GM18511 (cell line): ENCODE results near the gene HACD3.
A peak's percentile ranks its signal among the peaks of the same experiment; 100 is the strongest.

Source experiments
- ATAC-seq: cut with Tn5 transposase; IDR thresholded peaks from one replicate; pipeline ENCODE4 v1.9.1; 2021; ENCODE audit warnings: mild to moderate bottlenecking, moderate library complexity; ENCODE audit not compliant: unreplicated experiment

Gene HACD3, protein sequence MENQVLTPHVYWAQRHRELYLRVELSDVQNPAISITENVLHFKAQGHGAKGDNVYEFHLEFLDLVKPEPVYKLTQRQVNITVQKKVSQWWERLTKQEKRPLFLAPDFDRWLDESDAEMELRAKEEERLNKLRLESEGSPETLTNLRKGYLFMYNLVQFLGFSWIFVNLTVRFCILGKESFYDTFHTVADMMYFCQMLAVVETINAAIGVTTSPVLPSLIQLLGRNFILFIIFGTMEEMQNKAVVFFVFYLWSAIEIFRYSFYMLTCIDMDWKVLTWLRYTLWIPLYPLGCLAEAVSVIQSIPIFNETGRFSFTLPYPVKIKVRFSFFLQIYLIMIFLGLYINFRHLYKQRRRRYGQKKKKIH

DNA sequence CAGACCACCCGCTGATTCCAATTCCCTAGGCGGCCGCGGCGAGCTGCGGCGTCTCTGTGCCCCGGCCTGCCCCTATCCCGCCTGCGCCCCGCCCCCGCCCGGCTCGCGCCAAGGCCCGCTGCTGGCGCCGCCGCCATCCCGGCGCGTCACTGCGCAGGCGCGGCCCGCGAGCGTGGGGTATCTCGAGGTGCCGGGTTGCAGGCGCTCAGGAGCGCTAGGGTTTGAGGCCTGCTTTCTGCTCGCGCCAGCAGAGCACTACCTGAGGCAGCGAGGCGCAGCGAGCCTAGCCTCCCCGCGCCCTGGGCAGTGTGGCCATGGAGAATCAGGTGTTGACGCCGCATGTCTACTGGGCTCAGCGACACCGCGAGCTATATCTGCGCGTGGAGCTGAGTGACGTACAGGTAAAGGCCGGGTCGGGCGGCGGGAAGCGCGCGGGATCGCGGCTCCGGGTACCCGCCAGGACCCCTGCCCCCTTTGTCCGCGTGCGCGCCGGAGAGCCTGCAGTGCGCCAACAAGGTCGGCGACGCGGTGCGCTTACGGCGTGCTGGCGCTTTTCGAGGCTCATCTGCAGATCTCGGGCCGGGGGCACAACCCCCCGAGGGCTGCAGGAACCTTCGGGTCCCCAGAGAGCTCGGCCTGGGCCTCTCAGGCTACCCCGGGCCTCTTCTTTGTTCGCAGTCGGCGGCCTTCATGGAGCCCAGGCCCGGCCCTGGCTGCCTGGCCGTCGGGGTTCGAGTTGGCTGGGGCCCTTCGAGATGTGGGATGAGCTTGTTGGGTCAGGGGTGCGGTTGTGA lies at the start of gene HACD3:
HACD3 (plus strand) TSS at position 146 of the 794 bp plus-strand sequence; CDS start at position 315, 169 bp downstream.
- ATAC-seq, result peak; percentile 78

DNA sequence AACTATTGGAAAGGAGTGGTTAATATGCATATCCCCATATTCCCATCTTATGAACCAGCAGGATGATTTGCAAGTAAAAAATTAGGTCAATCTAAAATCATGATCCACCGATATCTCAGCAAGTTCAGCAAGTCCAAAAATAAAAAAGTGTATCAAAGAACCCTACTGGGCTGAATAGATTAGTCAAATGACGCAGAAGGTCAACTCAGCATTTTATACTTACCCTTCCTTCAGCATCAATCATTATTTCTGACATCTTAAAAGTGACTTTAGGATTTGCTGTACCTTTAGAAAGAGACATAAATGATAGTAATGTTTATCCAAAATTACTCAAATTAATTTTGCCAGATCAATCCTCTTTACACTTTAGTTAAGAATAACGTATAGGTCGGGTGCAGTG lies 45.4 kb upstream of the HACD3 start:
- ATAC-seq, result no peak

DNA sequence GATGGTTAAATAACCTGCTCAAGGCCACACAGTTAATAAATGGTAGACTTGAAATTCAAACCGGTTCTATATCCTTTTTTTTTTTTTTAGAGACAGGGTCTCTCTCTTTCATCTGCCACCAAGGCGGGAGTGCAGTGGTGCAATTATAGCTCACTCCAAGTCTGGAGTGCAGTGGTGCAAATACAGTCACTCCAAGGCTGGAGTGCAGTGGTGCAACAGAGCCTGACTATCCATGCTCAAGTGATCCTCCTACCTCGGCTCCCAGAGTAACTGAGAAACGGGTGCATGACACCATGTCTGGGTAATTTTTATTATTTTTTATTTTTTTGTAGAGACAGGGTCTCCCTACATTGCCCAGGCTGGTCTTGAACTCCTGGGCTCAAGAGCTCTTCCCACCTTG lies 36.2 kb upstream of the HACD3 start:
- ATAC-seq, result no peak

DNA sequence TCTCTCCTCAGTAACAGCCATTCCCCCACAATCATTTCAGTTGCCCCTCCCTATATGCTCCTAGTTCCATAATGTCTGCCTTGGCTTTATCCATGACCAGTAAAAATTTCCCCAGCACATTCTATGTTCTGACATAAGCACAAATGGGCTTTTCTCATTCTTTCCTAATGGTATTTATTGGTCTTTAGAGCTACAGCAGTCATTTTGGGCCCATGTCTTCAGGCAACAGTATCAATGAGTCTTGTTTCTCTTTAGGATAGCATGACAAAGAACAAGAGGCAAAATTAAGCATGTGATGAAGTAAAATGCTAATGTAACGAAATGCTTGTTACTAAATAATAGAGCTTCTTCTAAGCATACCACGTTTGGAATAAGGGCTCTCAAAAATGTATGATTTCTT lies 20.9 kb upstream of the HACD3 start:
- no peak for ATAC-seq

DNA sequence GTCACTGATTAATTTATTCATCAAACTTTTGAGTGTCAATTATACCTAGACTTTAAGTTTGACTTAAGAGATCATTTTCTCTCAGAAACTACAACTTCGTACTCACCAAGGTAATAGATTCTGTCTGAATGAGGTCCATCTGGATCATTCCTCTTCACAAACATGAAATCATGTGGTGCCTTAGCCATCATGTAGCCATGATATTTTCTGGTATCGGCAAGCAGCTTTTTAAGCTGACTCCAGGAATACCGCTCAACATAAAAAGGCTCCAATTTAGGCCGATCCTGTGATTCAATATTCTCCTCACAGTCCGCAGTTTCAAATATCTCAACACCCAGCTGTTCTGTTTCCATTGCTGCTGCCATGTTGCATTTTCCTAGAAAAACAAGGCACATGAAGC lies 18.1 kb upstream of the HACD3 start:
- ATAC-seq, result no peak

DNA sequence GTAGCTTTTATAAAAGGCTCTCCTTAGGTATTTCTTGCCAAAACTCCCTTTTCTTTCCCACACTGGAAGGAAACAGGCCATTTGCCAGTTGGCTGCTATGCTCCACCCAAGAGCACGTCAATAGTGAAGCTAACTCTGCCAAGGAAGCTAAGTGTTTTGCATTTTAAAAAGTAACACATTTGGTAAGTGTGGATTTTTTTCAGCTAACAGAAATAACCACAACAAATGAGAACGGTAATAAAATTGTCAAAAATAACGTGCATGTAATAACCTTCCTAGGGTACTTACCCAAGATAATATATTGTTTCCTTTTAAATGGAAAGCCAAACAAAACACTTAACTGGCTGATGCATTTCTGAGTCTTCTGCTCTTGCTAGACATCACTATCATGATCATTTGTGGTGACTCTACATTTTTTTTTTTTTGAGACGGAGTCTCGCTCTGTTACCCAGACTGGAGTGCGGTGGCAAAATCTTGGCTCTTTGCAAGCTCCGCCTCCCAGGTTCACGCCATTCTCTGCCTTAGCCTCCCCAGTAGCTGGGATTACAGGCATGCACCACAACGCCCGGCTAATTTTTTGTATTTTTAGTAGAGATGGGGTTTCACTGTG lies 17.4 kb upstream of the HACD3 start:
- no peak for ATAC-seq

DNA sequence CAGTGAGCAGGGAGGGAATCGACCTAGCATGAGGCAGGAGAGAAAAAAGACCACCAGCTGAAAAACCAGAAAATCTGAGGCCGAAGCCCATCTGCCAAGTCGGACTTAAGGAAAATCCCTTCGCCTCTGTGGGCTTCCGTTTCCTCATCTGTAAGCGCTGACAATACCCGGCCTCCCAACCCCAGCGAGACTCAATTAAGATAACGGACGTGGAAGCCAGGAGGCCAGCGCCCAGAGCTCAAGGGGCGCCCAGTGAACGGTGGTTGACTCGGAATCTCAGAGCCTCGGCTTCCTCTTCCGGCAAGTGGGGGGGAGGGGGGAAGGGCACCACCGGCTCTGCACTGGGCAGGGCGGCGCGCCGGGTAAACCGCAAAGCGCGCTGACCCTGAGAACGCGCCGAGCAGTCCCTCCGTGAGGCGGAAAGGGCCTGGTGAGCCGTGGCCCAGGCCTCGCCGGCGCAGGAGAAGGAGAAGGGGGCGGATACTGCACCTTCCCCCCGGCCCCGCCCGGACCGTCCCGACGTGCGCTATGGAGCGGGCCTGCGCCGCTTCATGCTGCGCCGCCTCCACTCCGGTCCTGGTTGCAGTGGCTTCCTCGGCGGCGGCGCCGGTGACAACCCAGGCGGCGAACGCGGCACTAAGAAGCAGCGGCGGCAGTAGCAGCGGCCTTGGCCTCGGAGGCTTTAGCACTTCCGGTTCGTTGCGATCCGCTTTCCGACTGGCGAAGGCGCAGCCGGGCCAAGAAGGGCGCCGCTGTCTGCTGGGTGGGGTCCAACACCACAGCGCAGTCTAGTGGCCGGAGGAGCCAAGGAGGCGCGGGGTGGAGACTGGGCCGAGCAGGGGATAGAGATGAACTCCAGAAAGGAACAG lies 13.0 kb upstream of the HACD3 start, which contains the start of gene DPP8:
DPP8 (minus strand) TSS at position 693 of the 869 bp plus-strand sequence. CDS start 5,136 bp downstream, outside the sequence.
- ATAC-seq, result peak; percentile 98

DNA sequence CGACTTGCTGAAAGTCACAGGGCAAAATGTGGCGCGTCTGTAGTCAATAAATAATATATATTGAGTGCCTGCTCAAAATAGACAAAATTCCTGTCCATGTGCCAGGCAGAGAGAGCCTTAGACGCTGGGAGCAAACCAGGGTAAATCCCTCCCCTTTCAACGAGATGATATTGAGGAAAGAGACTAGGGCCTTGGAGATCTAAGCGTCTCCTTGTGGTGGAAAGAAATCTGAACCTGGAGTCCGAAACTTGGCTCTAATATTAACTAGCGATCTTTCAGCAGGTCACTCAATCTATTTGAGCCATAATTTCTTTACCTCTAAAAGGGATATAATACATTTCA lies 12.4 kb upstream of the HACD3 start:
- ATAC-seq, result no peak

DNA sequence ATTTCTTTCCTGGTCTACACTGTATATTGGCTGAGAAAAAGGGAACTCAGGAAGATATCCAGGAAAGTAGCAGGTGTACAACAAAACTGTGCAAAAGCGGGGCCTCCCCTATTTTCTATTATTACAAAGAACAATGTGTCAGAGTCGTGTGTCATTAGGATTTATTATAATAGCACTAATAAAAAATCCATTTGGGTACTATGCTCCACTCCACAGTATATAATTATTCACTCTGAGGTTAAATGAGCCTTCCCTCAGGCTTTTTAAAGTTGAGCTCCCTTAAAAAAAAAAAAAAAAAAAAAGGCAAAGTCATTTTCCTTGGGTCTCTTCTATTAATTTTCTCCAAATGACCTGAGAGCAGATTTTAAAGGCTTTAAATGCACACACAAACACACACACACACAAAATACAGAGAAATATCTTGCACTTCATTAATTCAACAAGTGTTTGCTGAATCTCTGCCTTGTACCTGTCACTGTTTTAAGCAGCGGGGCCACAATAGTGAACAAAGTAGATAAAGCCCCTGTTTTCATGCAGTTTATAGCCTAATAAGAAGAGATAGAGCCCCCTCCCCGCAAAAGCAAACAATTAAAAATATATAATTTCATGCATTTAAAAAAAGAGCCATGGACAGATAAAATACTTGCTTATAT lies 11.5 kb upstream of the HACD3 start:
- ATAC-seq, result no peak

DNA sequence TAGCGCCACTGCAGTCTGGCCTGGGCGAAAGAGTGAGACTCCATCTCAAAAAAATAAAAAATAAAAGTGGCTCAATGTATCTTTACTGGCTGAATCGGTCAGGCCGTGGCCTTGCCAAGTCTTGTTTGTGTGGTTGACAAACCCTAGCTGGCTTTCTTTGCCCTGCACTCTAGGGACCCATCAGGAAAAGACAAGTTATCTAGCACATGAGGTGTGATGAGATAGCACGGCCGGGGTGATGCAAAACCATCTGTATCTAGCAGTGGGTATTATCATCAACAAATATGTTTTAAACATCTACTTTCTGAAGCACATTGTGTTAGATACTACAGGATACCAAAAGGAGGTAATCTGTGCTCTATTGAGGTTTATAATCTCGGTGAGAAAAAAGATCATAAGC lies 8.9 kb upstream of the HACD3 start:
- ATAC-seq, result no peak

DNA sequence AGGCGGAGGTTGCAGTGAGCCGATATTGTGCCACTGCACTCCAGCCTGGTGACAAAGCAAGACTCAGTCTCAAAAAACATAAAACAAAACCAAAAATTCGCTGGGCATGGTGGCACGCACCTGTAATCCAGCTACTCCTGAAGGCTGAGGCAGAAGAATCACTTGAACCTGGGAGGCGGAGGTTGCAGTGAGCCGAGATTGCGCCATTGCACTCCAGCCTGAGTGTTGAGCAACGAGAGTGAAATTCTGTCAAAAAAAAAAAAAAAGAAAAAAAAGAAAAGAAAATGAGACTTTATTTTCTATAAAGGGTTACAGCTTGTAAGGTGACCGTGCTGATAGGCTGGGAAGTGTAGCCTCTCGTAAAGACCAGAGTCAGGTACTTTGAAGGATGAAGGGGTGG lies 6.0 kb upstream of the HACD3 start:
- ATAC-seq, result no peak

DNA sequence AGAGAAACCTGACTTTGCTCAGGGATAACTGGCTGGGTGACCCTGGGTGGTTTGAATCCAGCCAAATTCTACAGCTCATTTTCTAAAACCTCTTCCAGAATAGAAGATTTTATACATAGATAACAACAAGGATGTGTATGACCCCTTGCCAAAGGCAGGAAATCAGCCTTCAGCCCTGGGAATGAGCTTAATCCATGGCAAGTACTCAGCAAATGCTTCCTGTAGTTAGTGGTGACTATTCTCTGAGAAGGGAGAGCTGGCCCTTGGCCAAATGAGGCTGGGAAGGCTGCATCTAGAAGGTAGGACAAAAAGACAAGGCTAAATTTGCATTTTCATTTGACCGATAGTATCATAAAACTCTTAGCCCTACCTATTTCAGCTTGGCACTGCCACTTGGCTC lies 4.6 kb upstream of the HACD3 start:
- ATAC-seq, result no peak

DNA sequence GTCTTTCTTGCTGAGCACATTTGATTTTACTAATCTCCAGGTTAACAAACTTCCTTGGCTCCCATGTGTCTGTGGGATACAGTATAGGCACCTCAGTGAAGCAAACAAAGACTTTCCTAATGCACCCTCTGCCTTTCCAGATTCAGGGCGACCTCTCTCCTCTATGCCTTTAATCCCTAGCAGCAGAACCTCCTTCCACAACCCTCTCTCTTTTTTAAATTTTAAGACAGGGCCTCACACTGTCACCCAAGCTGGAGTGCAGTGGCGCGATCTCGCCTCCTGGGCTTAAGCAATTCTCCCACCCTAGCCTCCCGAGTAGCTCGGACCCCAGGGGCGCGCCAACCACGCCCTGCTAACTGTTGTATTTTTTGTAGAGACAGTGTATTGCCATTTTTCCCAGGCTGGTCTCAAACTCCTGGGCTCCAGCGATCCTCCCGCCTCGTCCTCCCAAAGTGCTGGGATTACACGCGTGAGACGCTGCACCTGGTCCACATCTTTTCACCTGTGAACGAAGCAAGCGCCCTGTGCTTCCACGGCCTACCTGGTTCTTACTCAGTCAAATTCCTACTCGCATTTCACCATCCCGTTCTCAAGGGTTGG lies 1.7 kb upstream of the HACD3 start:
- ATAC-seq, result no peak

DNA sequence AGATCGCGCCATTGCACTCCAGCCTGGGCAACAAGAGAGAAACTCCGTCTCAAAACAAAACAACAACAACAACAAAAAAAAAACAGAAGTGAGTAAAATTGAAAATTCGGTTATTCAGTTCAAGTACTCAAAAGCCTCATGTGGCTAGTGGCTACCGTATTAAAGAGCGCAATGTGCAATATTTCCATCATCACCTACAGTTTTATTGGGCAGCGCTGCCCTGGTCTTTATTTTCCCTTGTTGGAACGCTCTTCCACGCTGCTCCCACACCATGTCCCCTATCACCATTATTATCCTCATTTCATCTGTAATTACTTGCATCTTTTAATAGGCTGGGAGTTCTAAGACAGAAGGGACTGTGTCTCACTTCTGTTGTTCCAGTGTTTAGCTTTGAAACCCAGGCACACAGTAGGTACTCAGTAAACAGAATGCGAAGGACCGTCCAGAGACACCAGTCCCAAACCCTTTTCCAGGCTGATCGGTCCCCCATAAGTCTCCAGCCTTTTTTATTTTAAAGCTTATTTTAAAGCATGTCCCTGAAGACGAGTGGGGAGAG lies 423 bp upstream of the HACD3 start:
- no peak for ATAC-seq

DNA sequence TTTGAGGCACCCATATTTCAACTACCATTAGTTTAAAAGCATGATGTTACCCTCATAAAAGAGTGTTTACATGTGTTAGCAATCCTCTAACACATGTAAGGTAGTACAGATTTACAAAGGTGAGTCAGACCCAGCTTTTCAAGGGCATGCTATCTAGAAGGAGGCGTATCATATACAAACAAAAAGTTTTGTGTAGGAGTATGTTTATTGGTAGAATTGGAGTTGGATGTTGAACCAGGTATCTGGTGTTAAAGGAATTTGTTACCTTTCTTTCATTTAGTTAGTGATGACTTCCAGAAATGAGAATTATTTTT lies 2.4 kb downstream of the HACD3 start:
- no peak for ATAC-seq

DNA sequence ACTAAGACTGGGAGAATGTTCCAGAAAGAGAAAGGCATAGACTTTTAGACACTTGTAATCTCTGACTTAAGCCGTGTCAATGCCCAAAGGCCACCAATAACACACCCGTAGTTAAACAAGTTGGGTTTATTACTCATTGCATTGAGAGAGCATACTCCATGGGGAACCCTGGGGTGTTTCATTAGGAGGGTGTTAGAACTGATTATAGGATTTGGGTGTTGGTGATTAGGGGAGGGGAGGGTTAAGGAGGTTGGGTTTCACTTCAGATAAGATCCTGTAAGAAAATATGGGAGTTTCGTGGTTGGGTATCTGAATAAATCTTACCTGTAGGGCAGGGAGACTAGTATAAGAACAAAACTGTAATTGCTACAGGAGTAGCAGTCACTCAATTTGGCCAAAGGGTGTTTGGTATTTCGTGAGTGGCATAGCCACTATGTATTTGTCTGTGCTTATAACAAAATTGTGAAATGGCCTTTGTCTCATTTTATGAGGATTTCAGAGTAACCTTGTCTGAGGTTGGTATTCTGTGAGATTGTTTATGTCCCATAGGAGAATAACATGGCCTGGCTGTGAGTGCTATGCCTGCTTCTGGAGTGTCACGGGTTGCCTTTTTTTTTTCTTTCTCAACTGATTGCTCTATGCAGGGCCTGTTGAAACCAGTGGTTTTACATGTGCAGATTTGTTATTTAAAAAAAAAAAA lies 2.9 kb downstream of the HACD3 start:
- no peak for ATAC-seq

DNA sequence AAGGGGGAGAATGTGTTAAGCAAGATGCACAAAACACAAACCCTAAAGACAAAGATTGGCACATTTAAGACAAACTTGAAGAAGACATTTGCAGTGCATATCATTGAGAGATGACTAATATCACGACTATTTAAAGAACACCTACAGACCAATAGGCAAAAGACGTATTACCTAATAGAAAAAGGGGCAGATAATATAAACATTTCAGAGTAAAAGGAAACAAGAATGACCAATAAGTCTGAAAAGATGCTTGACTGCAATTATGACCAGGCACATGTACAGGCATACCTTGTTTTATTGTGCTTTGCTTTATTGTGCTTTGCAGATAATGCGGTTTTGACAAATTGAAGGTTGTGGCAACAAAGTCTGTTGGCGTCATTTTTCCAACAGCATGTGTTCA lies 4.9 kb downstream of the HACD3 start:
- ATAC-seq, result no peak

DNA sequence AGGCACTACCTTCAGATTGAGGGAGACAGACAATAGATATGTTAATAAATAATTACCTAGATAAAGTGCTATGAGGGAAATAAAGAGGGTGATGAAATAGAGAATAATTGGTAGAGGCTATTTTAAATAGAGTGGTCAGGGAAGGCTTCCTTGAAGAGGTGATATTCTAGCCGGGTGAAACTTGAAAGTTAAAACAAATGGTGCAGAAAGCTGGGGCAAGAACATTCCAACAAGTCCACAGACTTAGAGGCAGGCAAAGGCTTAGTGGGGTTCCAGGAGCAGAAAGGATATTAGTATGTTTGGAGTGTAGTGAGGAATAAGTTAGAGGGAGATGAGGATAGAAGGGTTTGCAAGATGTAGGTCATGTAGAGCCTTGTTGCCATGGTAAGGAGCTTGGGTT lies 10.1 kb downstream of the HACD3 start:
- no peak for ATAC-seq

DNA sequence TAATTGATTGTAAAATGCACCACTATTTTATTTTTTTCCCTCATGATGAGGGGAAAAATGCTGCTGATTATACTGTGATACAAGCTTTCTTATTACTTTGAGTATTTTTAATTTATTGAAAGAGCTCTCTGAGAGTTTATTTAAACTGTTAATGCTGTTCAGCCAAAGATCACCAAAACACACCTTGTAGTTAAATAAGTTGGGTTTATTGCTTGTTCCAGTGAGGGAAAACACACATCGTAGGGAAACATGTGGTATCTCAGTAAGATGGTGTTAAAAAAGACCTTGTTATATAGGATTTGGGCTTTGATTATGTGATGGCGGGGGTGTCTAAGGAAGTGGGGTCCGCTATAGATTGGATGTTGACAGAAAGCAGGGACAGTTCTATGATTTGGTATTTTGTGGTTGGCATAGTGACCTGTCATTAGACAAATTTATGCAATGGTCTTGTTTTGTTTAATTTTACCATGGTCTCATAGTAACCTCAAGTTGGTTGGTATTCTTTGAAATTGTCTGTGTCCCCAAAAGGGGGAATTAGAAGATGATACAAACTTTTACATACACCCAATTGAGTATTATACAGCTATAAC lies 11.1 kb downstream of the HACD3 start:
- no peak for ATAC-seq
